AG10803 (cell line): ENCODE results near the gene PTPN23.
A peak's percentile ranks its signal among the peaks of the same experiment; 100 is the strongest.

ENCODE experiments used
- DNase-seq: peaks from one replicate; pipeline ENCODE4 v3.0.0; 2010; ENCODE audit warnings: low read depth
- H3K4me3 ChIP-seq: 2 replicates; pipeline ENCODE4 v1.5.1; 2011; ENCODE audit warnings: mild to moderate bottlenecking, low read length, control low read depth
- CTCF ChIP-seq: conservative IDR thresholded peaks from 2 replicates; pipeline ENCODE4 v1.5.1; 2011; ENCODE audit warnings: mild to moderate bottlenecking, low read length, control low read depth, inconsistent platforms

The PTPN23 gene

DNA sequence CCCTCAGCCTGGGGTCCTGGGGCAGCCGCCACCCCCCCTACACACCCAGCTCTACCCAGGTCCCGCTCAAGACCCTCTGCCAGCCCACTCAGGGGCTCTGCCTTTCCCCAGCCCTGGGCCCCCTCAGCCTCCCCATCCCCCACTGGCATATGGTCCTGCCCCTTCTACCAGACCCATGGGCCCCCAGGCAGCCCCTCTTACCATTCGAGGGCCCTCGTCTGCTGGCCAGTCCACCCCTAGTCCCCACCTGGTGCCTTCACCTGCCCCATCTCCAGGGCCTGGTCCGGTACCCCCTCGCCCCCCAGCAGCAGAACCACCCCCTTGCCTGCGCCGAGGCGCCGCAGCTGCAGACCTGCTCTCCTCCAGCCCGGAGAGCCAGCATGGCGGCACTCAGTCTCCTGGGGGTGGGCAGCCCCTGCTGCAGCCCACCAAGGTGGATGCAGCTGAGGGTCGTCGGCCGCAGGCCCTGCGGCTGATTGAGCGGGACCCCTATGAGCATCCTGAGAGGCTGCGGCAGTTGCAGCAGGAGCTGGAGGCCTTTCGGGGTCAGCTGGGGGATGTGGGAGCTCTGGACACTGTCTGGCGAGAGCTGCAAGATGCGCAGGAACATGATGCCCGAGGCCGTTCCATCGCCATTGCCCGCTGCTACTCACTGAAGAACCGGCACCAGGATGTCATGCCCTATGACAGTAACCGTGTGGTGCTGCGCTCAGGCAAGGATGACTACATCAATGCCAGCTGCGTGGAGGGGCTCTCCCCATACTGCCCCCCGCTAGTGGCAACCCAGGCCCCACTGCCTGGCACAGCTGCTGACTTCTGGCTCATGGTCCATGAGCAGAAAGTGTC lies 30.2 kb downstream of the PTPN23 start:
- DNase-seq = no peak
- TF ChIP-seq CTCF = no peak
- H3K4me3 ChIP-seq = no peak overlapping the region

DNA sequence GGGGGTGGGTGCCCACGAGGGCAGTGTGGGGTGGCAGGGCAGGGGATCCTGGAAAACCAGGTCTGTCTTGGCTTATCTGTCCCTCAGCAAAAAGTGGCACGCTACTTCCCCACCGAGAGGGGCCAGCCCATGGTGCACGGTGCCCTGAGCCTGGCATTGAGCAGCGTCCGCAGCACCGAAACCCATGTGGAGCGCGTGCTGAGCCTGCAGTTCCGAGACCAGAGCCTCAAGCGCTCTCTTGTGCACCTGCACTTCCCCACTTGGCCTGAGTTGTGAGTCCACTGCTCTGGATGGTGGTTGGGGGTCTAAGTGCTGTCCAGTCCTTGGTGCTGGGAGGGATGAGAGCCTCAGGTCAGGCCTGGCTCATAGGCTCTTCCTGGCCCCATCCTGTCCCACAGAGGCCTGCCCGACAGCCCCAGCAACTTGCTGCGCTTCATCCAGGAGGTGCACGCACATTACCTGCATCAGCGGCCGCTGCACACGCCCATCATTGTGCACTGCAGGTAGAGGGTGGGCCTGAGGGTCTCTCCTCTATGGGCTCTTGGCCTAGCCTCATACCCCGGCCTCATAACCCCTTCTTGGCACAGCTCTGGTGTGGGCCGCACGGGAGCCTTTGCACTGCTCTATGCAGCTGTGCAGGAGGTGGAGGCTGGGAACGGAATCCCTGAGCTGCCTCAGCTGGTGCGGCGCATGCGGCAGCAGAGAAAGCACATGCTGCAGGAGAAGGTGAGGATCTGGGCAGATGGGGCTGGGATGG lies 31.1 kb downstream of the PTPN23 start:
- DNase-seq = no peak
- TF ChIP-seq CTCF = no peak
- H3K4me3 ChIP-seq = no peak overlapping the region

GRCh38 chr3:47412453-47412756 lies 31.6 kb downstream of the PTPN23 start:
- TF ChIP-seq CTCF = no peak
- no peak overlapping the region for H3K4me3 ChIP-seq
- DNase-seq = no peak

DNA sequence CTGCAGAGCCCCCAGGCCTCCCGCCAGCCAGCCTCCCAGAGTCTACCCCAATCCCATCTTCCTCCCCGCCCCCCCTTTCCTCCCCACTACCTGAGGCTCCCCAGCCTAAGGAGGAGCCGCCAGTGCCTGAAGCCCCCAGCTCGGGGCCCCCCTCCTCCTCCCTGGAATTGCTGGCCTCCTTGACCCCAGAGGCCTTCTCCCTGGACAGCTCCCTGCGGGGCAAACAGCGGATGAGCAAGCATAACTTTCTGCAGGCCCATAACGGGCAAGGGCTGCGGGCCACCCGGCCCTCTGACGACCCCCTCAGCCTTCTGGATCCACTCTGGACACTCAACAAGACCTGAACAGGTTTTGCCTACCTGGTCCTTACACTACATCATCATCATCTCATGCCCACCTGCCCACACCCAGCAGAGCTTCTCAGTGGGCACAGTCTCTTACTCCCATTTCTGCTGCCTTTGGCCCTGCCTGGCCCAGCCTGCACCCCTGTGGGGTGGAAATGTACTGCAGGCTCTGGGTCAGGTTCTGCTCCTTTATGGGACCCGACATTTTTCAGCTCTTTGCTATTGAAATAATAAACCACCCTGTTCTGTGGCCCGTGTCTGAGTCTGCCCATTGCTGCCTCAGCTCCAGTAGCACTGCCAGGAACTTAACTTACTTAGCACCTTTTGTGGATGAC lies 32.2 kb downstream of the PTPN23 start:
- no peak overlapping the region for H3K4me3 ChIP-seq
- peak; percentile 20; the same call in 1 of the 2 replicates for TF ChIP-seq CTCF
- DNase-seq = no peak

DNA sequence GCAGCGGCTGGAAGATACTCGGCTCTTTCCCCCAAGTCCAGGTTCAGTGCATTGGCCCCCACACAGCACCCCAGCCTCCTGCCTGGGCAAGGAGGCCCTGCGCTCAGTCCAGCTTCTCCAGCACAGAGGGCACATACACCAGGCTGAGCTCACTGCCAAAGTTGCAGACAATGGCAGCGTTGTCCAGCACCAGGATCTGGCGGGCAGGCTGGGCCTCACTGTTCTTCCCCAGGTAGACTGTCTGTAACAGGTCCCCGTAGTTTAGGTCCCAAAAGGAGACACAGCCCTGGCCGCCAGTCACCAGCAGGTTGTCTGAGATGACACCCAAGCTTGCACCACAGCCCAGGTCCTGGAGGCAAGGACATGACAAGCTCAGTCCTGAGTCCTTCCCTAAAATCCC lies 32.9 kb downstream of the PTPN23 start:
- no peak for TF ChIP-seq CTCF
- DNase-seq = no peak
- no peak overlapping the region for H3K4me3 ChIP-seq

DNA sequence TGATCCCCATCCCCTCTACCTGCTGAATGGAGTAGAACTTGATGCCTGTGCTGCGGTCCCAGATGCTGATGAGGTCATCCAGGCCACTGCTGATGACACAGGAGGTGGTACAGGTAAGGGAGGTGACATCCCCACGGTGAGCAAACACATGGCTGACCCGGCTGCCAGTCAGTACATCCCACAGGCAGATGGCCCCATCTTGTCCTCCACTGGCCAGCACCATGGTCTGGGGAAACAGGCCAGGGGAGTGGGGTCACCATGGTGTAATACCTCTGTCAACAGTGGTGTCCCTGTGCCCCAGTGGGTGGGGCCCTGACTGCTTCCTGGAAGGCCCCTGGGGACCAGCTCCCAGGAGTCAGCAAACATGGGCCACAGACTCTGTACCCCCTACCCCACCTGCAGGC lies 33.3 kb downstream of the PTPN23 start:
- H3K4me3 ChIP-seq = no peak overlapping the region
- TF ChIP-seq CTCF = no peak
- DNase-seq = no peak
